GM18498 (cell line): ENCODE results near the gene PHF1.
A peak's percentile ranks its signal among the peaks of the same experiment; 100 is the strongest.
"Not testable (repeated sequence)": the region's sequence is repeated elsewhere in the genome, so short reads cannot be mapped to it uniquely, and the experiment has no call there.

Experiments
- ATAC-seq: cut with Tn5 transposase; IDR thresholded peaks from one replicate; pipeline ENCODE4 v1.9.1; 2021; ENCODE audit warnings: mild to moderate bottlenecking, moderate library complexity; ENCODE audit not compliant: unreplicated experiment

Gene PHF1

DNA sequence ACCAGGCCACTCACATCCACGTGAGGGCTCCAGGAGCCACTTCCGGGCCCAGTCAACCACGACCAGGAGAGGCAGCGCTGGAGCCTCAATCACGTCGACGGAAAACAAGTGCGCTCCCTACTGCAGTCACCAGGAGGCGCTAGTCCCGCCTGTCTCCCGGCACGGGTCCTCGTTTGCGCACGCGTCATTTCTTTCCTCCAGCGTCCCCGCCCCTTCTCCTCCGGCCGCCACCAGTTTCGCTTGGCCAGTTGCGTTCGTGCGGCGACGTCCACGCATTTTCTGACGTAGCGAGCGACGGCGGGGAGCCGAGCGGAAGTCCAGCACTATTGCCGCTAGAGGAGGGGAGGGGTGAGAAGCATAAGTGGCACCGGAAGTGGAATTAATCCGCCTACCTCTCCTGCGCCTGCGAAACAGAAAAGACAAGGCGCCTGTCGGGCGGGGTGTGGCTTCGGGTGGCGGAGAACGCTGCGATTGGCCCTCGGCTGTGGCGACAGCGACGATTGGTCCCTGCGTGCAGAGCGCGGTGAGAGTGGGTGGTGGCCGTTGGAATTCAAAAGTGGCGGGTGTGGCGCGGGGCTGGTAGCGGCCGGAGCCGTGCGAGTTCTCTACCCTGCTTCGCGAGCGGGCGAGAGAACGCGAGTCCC lies 19.4 kb upstream of the PHF1 start, which contains the start of gene KIFC1:
TSS of gene KIFC1 (plus strand) at position 546 of the 644 bp plus-strand sequence. CDS start 163 bp downstream, outside the sequence.
- ATAC-seq, result peak; percentile 91

DNA sequence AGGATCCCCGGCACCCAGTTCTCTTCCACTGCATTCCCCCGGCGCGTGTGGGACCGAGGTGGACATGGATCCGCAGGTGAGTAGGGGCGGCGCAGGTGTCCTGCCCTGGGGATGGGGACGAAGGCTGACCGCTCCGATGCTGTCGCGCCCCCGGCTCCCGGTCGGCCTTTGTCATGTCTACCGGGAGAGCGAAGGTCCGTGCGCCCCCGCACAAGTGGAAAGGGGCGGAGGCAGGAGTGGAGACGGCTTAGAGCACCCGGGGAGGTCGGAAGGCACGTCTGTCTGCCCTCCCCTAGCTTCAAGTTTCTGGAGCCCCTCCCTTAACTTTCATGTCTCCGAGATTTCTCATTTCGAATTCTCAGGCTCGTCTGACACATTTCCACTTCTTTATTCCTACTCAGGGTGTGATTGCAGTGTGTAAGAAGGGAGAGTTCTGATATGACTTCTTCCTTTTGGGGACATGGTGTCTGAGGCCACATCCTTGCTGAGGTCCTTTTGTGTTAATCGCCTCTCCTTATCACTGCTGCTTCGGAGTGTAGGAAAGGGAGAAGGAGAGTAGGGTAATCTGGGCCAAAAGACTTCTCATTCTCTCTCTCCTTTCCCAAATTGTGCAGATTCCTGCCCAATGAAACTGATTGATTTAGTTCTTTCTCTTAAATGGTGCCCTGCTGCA lies 18.8 kb upstream of the PHF1 start:
- ATAC-seq, result peak; percentile 23

DNA sequence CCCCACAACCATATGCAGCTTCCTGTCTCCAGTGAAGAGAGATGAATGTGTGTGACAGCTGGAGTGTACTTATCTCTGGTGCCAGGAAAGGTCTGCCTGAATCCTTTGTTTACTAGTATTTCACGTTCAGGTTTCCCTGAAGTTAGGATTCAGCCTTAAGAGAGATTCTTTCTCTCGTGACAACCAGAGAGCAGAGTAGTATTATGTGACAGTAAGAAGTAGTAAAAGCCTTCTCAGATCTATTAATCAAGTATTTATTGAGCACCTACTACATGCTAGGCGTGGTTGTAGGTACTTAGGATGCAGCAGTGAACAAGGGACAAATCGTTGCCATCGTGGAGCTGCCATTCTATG lies 18.2 kb upstream of the PHF1 start:
- ATAC-seq, result no peak

DNA sequence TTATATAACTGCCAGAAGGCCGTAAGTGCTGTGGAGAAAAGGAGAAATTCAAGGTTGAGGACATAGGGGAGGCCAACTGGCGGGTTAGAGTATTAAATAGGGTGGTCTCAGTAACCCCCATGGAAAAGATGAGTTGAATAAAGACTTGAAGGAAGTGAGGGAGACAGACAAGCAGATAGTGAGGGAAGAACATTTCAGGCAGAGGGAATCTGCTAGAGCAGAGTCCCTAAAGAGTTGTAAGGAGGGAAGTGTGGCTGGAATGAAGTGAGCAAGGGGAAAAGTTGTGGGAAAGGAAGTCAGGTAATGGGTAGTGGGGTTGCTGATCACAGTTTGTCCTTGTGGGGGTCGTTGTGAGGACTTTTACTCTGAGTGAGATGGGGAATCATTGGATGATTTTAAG lies 17.8 kb upstream of the PHF1 start:
- ATAC-seq, result no peak

DNA sequence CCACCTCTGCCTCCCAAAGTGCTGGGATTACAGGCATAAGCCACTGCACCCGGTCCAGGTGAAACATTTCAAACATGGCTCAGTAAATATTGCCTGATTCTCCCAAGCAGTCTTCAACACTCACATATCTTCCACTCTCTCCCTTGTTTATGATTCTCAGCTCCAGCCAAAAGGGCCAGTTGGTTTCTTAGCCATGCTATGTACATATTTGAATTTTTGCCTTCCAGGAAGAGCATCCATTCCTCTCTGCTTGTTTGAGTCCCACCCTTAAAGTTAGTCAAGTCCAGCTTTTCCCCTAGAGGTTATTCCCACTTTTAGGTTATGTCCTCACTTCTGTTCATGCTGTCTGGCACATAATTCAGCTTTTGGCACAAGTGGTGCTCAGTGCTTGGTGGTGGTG lies 13.3 kb upstream of the PHF1 start:
- ATAC-seq, result no peak

DNA sequence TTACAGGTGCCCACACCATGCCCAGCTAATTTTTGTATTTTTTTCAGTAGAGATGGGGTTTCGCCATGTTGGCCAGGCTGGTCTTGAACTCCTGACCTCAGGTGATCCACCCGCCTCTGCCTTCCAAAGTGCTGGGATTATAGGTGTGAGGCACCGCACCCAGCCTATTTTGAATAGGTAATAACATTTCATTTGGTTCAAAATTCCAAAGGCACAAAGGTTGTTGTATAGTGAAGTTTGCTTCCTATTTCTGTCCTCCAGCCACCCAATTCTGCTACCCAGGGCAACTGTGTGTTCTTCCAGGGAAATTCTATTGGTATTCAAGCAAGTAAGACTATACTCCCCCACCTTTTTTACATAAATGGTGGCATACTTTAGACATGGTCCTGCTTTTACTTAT lies 12.2 kb upstream of the PHF1 start:
- ATAC-seq, result not testable (repeated sequence)

DNA sequence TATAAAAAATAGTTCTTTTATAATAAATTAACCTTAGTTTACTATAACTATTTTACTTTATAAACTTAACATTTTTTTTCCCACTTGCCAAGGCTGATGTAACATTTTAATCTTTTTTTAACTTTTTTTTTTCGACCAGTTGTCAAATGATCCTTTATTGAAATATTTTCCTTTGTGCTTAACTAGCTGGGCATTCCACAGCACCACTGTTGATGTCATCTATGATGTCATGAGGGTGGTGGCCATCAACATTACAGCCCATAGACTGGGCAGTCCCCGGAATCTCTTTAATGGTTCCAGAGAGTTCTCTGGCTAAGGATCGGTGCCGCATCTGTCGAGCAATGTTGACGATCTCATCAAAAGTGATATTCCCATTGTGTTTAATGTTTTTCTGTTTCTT lies 10.9 kb upstream of the PHF1 start:
- not testable (repeated sequence) for ATAC-seq

DNA sequence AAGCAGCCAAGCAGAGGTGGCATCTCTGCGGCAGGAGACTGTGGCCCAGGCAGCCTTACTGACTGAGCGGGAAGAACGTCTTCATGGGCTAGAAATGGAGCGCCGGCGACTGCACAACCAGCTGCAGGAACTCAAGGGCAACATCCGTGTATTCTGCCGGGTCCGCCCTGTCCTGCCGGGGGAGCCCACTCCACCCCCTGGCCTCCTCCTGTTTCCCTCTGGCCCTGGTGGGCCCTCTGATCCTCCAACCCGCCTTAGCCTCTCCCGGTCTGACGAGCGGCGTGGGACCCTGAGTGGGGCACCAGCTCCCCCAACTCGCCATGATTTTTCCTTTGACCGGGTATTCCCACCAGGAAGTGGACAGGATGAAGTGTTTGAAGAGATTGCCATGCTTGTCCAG lies 5.9 kb upstream of the PHF1 start:
- ATAC-seq, result no peak

DNA sequence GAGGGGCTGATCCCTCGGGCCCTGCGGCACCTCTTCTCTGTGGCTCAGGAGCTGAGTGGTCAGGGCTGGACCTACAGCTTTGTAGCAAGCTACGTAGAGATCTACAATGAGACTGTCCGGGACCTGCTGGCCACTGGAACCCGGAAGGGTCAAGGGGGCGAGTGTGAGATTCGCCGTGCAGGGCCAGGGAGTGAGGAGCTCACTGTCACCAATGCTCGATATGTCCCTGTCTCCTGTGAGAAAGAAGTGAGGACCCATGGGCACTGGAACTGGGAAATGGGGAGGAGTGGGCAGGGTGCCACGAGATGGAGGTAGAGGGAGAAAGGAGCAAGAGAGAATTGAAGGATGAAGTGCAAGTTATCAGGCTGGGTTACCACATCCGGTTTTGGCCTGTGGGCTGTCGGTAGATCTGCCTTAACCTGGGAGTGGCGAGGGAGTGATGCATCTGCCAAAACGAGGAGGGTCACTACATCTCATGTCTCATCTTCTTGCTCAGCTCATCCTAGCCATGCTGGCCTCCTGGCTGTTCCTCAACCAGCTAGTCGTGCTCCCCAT lies 5.4 kb upstream of the PHF1 start:
- ATAC-seq, result no peak

DNA sequence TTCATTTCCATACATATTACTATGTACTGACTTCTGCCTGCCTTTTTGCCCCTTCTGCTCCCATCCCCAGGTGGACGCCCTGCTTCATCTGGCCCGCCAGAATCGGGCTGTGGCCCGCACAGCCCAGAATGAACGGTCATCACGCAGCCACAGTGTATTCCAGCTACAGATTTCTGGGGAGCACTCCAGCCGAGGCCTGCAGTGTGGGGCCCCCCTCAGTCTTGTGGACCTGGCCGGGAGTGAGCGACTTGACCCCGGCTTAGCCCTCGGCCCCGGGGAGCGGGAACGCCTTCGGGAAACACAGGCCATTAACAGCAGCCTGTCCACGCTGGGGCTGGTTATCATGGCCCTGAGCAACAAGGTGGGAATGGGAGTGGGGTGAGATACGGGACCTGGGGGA lies 4.7 kb upstream of the PHF1 start:
- ATAC-seq, result no peak

DNA sequence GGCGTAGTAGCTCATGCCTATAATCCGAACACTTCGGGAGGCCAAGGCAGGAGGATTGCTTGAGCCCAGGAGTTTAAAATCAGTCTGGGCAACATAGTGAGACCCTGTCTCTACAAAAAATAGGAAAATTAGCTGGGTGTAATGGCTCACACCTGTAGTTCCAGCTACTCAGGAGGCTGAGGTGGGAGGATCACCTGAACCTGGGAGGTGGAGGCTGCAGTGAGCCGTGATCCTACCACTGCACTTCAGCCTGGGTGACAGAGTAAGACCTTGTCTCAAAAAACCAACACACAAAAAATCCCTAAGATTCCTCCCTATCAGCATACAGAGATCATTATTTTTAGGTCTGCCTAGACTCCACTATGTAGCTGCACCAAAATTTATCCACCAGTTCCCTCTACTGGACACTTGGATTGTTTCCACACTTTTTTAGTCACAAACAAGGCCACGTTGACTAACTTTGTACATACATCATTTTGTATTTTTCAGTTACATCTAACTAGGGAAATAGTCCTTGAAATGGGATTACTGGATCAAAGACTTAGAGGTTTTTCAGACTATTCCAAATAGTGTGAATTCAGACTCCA lies 3.6 kb upstream of the PHF1 start:
- no peak for ATAC-seq

DNA sequence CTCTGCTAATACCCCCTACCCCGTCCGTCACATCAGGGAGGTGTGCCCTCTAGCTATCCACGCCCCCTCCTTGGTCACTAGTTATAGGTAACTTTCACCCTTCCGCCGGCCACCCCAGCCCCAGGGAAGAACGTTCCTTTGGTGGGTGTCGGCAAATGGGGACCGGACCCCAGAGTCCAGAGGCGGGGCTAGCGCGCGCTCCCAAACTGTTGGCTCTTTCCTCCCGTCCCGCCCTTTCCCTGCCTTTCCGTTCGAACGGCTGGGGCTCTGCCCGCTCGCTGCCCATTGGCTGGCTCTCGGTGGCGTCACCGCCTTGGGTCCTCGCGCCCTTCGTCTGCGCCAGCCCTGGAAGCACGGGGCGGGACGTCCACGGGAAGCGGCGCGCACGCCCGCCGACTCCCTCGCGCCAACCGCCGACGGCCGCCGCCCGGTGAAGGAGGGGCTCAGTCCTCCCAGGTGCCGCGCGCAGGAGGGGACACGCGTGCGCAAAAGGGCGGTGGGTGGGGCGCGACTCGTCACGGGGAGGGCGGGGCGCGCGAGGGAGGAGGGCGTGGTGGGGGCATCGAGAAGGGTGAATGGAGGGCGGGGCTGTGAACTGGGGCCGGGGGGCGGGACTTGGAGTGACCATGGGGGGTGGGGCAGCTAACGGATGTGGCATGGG lies 634 bp upstream of the PHF1 start:
- peak; percentile 84 for ATAC-seq

DNA sequence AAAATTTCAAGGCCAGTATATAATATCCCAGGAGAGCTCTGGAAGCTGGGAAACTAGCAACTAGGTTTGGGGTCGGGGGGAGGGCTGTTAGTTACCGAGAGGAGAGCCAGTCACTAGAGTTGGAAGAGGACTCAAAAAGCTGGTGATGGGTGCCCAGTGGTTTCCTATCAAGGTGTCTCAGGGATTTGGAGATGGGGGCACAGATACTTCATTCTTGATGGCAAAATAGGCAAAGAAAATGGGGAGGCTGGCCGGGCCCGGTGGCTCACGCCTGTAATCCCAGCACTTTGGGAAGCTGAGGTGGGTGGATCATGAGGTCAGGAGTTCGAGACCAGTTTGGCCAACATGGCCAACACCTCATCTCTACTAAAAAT lies 805 bp downstream of the PHF1 start:
- ATAC-seq, result no peak

DNA sequence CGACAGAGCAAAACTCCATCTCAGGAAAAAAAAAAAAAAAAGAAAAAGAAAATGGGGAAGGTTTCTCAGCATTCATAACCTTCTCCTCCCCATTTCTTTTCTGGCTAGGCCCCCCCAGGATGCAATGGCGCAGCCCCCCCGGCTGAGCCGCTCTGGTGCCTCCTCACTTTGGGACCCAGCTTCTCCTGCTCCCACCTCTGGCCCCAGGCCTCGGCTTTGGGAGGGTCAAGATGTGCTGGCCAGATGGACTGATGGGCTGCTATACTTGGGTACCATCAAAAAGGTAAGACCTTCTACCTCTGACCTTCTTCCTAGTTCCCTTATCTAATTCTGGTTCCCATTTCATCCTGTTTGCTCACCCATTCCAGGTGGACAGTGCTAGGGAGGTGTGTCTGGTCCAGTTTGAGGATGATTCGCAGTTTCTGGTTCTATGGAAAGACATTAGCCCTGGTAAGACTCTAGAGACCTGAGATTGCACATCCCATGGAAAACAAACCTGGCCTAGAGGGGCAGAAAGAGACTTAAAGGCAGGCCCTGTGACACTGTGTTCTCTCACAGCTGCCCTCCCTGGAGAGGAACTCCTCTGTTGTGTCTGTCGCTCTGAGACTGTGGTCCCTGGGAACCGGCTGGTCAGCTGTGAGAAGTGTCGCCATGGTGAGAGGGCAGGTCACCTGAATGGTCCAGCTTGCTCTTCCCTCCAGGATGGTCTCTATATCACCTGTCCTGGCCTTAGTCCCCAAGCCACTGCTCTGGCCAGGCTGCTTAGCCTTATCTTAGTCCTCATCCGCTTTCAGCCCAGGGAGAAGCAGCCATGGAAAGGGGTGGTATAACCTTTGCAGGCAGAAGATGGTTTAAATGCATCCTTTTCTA lies 1.6 kb downstream of the PHF1 start:
- ATAC-seq, result no peak

DNA sequence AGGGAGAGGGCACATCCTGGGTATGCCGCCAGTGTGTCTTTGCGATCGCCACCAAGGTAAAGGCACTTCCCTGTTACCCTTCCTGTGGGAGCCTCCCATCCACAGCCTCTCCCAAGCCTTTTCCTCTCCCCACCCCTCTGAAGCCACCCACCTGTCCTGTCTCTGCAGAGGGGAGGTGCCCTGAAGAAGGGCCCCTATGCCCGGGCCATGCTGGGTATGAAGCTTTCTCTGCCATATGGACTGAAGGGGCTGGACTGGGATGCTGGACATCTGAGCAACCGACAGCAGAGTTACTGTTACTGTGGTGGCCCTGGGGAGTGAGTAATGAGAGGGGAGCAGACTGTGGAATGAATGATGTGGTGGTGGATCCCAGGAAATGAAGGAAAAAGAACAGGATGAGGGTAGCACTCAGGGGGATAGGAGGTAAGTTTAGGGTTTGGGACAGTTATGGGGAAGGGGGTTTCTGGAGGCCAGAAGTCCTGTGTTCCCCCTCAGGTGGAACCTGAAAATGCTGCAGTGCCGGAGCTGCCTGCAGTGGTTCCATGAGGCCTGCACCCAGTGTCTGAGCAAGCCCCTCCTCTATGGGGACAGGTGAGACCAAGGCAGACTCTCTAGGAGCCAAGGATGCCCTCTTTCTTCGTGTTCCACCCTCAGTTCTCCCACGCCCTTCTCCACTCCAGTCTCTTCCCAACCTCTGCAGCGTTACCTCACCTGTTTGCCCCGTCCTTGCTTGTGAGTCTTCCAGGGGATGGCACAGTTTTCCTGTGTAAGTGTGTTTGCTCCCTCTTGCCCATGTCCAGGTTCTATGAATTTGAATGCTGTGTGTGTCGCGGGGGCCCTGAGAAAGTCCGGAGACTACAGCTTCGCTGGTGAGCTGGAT lies 2.7 kb downstream of the PHF1 start:
- ATAC-seq, result no peak

DNA sequence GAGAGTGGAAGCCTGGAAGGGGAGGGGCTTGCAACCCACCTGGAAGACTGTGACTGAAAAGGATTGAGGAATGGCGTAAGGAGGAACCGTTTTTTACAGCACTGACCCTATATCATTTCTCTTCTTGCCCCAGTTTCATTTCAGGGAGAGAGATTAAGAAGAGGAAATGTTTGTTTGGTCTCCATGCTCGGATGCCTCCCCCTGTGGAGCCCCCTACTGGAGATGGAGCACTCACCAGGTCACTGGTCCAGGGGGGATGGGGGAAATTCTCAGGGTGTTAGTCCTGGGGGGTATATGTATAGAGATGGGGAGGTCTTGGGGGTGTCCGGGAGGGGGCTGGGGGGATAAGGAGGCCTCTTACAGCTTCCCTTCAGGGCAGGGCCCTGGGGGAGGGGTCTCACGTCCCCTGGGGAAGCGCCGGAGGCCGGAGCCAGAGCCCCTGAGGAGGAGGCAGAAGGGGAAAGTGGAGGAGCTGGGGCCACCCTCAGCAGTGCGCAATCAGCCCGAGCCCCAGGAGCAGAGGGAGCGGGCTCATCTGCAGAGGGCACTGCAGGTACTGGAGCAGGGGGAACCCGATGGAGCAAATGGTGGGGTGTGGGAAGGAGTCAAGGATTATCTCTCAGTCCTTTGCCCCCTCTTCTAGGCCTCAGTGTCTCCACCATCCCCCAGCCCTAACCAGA lies 3.9 kb downstream of the PHF1 start:
- ATAC-seq, result no peak

DNA sequence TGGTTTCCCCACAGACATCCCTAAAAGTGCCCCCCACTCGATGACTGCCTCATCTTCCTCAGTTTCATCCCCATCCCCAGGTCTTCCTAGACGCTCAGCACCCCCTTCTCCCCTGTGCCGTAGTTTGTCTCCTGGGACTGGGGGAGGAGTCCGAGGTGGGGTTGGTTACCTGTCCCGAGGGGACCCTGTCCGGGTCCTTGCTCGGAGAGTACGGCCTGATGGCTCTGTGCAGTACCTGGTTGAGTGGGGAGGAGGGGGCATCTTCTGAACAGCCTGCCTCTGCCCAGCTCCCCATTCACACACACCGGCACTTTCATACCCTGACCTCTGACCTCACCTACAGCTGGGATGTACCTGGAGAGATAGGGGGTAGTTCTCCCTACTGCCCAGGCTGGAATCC lies 5.0 kb downstream of the PHF1 start:
- no peak for ATAC-seq

DNA sequence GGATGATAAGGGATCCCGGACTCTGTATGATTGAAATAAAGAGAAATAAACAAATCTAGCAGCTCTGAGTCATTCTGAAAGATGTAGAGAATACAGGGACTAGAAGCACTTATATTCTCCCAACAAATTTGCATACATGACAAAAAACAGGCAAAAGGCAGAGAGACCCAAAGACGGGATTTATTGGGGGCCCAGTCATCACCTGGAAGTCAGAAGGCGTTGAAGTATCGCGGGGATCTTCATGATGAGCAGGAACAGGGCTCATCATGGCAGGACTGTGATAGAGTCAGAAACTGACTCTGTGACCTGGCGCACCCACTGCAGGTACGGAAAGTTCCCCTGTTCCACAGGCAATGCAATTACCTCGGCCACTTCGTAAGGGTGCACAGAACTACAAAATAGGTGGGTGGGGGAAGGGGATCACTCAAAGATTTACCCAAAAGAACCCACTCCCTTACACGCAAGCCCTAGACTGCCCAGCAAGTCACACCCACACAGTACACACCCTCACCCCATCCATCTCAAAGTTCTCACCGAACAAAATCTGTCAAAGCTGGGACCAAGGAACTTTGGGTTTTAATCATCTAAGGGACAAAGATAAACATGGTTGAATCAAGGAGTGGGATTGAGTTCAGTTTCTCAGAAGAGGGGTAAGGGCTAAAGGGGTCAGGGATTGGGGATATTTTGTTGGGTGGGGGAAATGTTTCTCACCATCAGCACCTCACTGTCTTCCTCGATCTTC lies 5.7 kb downstream of the PHF1 start:
- ATAC-seq, result no peak
